Superior temporal gyrus (tissue), 1 donor: Measurements from ENCODE around the gene VEZT.
"Not testable (repeated sequence)": the region's sequence is repeated elsewhere in the genome, so short reads cannot be mapped to it uniquely, and the experiment has no call there.

ENCODE experiments used
- DNase-seq: peaks from one replicate; pipeline ENCODE4 v3.0.0-alpha.2; 2016; ENCODE audit errors: extremely low spot score

Gene VEZT

GRCh38 chr12:95319694-95320331 is 102.2 kb downstream of the VEZT start:
- DNase-seq: no peak

DNA sequence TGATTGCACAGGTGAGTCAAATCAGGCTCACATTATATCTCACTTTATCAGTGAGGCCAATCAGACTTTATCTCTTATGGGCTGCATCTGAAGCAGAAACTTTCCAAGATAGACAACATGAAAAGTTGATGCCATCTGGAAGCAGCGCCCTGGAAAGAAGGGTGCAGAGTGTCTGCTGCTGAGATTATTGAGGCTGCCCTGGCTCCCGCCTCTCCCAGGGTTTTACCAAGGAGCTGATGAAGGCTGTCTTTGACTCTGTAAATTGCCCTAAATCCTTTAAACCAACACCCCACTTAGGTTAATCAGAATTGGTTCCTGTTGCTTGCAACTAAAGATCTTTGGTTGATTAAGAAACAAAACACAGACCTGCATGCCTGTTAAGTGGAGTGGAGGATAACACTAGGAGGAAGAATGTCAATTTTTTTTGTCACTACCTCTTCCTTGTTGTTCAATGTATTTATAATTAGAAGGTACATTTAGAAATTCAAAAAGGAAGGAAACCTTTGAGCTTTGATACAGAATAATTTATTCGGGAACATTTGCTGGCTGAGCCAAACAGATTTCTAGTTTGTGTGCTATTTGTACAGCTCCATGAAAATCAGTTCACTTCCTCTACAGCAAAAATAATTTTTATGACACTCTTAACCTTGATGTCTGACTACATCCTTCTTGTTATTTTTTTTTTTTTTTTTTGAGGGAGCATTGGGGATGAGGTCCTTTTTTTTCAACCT is 104.1 kb downstream of the VEZT start:
- DNase-seq: no peak

DNA sequence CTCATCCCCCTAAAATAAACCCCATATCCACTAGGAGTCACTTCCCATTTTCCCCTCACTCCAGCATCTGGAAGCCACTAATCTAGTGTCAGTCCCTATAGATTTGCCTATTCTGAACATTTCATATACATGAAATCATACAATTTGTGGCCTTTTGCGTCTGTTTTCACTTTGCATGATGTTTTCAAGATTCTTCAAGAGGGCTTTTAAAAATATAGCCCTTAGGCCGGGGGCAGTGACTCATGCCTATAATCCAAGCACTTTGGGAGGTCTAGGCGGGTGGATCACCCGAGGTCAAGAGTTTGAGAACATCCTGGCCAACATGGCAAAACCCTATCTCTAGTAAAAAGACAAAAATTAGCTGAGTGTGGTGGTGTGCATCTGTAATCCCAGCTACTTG is 104.7 kb downstream of the VEZT start:
- DNase-seq: no peak

DNA sequence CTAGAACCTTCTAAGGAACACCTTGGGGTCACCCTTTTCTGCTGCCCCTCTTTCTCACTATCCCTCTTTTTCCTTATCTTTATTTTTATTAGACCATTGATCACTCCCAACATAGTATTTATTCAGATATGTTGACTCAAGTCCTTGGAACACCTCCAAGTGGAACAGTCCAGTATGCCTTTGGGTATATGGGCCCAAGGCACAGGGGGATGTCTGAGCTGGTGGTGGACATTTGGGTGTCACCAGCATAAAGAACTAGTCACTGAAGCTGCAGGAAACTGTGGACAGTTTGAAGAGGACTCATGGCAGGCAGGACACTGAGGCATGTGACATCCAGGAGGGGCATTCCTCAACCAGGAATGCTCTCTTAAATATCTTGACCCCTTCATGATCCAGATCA is 105.6 kb downstream of the VEZT start:
- no peak for DNase-seq

- DNase-seq: not testable (repeated sequence)
Measured at GRCh38 chr12:95324246-95324645, 106.6 kb downstream of the VEZT start.

GRCh38 chr12:95325501-95325900 is 107.9 kb downstream of the VEZT start:
- no peak for DNase-seq

- DNase-seq: no peak
Measured at GRCh38 chr12:95326445-95326844, 108.8 kb downstream of the VEZT start.

- no peak for DNase-seq
Measured at GRCh38 chr12:95326855-95327254, 109.2 kb downstream of the VEZT start.

DNA sequence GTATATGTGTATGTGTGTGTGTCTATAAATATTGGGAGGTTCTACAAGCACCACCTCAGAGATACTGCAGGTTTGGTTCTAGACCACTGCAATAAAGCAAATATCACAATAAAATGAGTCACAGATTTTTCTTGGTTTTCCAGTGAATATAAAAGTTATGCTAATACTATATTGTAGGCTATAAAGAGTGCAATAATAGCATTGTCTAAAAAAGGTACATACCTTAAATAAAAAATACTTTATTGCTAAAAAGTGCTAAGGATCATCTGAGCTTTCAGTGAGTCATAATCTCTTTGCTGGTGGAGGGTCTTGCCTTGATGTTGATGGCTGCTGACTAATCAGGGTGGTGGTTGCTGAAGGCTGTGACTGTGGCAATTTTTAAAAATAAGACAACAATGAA is 111.1 kb downstream of the VEZT start:
- DNase-seq: no peak

DNA sequence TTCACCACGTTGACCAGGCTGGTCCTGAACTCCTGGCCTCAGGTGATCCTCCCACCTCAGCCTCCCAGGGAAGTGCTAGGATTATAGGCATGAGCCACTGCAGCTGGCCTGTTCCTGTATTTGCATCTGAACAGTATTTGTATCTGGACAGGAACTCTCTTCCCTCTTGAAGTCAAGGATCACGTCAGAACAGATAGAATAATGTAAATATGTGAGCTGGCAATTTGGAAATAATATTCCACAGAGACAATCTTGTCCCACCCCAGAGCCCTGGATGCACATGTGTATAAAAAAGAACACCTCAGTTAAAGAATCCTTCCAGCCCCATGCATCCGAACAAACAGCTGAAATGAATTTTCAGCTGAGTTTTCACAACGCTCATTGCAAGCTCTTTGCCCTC is 118.3 kb downstream of the VEZT start:
- DNase-seq: no peak

GRCh38 chr12:95336387-95337067 is 118.9 kb downstream of the VEZT start:
- peak; percentile 86 for DNase-seq

DNA sequence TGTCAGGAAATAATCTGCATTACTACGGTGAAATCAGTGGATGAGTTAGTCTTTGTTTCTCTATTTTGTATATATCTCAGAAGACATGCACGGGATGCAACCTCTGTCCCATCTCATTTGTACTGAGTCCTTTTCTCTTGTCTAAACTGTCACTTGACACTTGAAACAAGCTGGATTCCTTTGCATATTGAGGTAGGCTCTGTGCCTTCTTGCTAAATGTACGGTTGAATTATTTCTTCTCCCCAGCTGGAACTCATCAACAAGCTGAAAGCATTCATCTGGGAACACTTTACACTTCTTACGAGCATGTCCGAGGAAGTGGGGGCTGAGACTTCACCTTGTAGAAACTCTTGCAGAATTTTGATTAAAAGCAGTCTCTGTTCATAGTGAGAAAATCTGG is 119.5 kb downstream of the VEZT start:
- DNase-seq: no peak

DNA sequence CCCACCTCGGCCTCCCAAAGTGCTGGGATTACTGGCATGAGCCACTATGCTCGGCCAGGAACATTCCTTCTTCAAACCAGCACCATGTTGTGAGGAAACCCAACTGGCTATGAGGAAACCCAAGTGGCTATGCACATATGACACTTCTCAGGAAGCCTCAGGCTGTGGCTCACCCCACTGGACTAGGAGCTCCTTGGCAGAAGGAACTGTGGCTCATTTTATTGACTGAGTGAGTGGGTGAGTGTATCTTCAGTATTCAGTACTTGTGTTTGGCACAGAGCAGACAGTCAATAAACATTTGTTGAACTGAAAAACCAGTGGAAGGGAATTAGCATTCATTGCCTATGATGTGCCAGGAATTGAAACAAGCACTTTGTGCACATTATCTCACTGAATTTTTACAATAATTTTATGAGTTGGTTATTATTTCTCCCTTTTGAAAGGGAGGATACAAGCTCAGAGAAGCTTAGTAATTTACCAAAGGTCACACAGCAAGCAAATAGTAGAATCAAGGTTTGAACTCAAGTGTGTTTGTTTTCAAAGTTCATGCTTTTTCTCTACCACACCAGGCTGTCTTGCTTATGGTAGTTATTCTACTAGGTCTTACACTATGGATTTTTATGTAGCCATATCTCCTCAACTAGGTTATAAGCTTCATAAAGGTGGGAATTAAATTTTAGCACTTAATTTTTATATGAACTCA is 121.6 kb downstream of the VEZT start:
- no peak for DNase-seq

DNA sequence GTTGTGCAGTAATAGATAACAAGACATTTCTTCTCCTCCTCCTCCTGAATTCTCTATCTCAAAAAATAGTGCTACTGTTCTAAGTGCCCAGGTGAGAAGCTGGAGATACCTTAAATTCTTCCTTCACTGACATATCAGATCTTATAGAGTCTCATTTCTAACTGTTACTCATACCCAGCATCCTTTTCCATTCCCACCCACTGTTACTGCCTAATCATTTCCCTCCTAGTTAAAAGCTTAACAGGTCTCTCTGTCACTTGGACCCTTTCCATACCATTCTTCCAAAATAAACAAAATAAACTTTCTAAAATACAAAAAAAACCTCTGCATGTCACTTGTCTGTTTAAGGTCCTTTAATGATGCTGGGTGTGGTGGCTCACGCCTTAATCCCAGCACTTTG is 124.4 kb downstream of the VEZT start:
- DNase-seq: no peak

DNA sequence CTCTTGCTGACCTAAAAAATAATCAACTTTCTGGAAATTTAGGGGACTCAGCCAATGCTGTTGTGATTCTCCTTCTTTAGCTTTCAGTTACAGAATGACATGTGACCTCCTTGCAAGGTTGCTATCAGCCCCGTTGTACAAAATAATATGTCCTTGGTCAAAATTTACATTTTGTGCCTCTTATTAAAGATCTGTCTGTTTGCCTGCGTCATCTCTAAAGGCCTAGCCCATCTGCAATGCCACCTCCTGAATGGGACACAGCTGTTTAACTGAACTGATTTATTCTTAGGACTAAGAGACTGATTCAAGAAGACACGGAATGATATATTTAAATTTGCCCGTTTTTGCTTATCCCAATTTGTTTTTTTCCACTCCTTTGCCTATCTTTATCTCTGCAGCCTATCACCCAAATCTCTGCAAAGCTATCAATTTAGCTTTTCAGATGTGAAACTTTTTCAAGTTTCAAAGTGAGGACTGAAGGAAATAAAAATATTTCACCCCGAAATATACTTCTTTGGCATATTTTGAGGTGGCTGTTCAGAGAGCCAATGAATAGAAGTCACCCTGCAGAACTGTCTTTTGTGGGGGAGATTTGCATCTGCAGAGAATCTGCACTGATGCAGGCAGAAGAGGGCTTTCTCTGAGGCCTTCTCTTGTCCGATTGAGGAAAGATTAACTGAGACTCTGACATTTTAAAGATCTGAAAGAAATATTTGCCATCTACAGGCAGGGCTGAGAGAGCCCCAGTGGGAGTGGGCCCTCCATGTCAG is 126.0 kb downstream of the VEZT start:
- peak; percentile 53 for DNase-seq

GRCh38 chr12:95349291-95349690 is 131.7 kb downstream of the VEZT start:
- DNase-seq: no peak

- no peak for DNase-seq
Measured at GRCh38 chr12:95351748-95352147, 134.1 kb downstream of the VEZT start.
